Neural progenitor cell (in vitro differentiated cells): ENCODE measurements around the gene PTGR3. TPM values are rescaled to one million over a fixed set of nuclear protein-coding genes. Genes with fewer than 3 reads are reported as not detected.

Experiments used
- DNase-seq: peaks from one replicate; pipeline ENCODE4 v3.0.0-alpha.2; 2016; ENCODE audit warnings: low spot score
- H2AFZ ChIP-seq: fragments of 200-600 bp; sonication (generic); replicated peaks from 2 replicates; pipeline ENCODE4 v1.6.1; 2016; ENCODE audit warnings: antibody characterized with exemption
- H3F3A ChIP-seq: fragments of 200-600 bp; sonication (generic); 2 replicates; pipeline ENCODE4 v1.6.1; 2016; ENCODE audit warnings: antibody characterized with exemption, low read depth
- H3K27ac ChIP-seq: fragments of 200-600 bp; sonication (generic); 2 replicates; pipeline ENCODE4 v1.5.1; 2016; ENCODE audit warnings: mild to moderate bottlenecking
- H3K27me3 ChIP-seq: fragments of 200-600 bp; sonication (generic); 2 replicates; pipeline ENCODE4 v1.6.1; 2016; ENCODE audit warnings: mild to moderate bottlenecking, moderate library complexity
- H3K36me3 ChIP-seq: fragments of 200-600 bp; sonication (generic); 2 replicates; pipeline ENCODE4 v1.5.1; 2016
- H3K4me1 ChIP-seq: fragments of 200-600 bp; sonication (generic); 2 replicates; pipeline ENCODE4 v1.6.1; 2016; ENCODE audit warnings: mixed run types
- H3K4me2 ChIP-seq: fragments of 200-600 bp; sonication (generic); 2 replicates; pipeline ENCODE4 v1.6.1; 2016
- H3K4me3 ChIP-seq: fragments of 200-600 bp; sonication (generic); 2 replicates; pipeline ENCODE4 v1.5.1; 2016
- H3K79me2 ChIP-seq: fragments of 200-600 bp; sonication (generic); 2 replicates; pipeline ENCODE4 v1.6.1; 2016; ENCODE audit warnings: low read depth
- H3K9ac ChIP-seq: fragments of 200-600 bp; sonication (generic); 2 replicates; pipeline ENCODE4 v1.6.1; 2016
- H3K9me3 ChIP-seq: fragments of 200-600 bp; sonication (generic); 2 replicates; pipeline ENCODE4 v1.5.1; 2016; ENCODE audit warnings: low read depth
- H4K20me1 ChIP-seq: fragments of 200-600 bp; sonication (generic); 2 replicates; pipeline ENCODE4 v1.6.1; 2016; ENCODE audit warnings: low read depth
- H3K27ac Mint-ChIP-seq: 3 replicates; pipeline ENCODE4 v1.8.0; 2021; ENCODE audit warnings: mixed read lengths
- H3K27me3 Mint-ChIP-seq: 2 replicates; pipeline ENCODE4 v1.8.0; 2022; ENCODE audit warnings: low read depth, mild to moderate bottlenecking, inconsistent platforms, moderate library complexity, mixed read lengths; ENCODE audit not compliant: insufficient read depth
- H3K36me3 Mint-ChIP-seq: 3 replicates; pipeline ENCODE4 v1.8.0; 2021; ENCODE audit warnings: mixed read lengths
- H3K4me1 Mint-ChIP-seq: 3 replicates; pipeline ENCODE4 v1.8.0; 2021; ENCODE audit warnings: mixed read lengths
- H3K4me3 Mint-ChIP-seq: 3 replicates; pipeline ENCODE4 v1.8.0; 2021; ENCODE audit warnings: mild to moderate bottlenecking, moderate library complexity, mixed read lengths
- H3K9me3 Mint-ChIP-seq: 3 replicates; pipeline ENCODE4 v1.8.0; 2020; ENCODE audit warnings: mixed read lengths
- CTCF ChIP-seq: fragments of 200-600 bp; sonication (generic); IDR thresholded peaks from 2 replicates; pipeline ENCODE4 v1.5.1; 2017; ENCODE audit warnings: antibody characterized with exemption, mild to moderate bottlenecking
- EZH2 ChIP-seq: fragments of 200-600 bp; sonication (generic); IDR thresholded peaks from 2 replicates; pipeline ENCODE4 v1.6.1; 2017; ENCODE audit warnings: antibody characterized with exemption, mild to moderate bottlenecking, moderate library complexity
- EZH2phosphoT487 ChIP-seq: fragments of 200-600 bp; sonication (generic); IDR thresholded peaks from 2 replicates; pipeline ENCODE4 v1.6.1; 2017; ENCODE audit warnings: antibody characterized with exemption
- total RNA-seq: library from RNA; depleted of rRNA; stranded (reverse); fragments of >200 nt; gene quantifications from 2 replicates; pipeline ENCODE4 v1.2.3, GENCODE V29; 2015; ENCODE audit warnings: low replicate concordance

Gene PTGR3, protein sequence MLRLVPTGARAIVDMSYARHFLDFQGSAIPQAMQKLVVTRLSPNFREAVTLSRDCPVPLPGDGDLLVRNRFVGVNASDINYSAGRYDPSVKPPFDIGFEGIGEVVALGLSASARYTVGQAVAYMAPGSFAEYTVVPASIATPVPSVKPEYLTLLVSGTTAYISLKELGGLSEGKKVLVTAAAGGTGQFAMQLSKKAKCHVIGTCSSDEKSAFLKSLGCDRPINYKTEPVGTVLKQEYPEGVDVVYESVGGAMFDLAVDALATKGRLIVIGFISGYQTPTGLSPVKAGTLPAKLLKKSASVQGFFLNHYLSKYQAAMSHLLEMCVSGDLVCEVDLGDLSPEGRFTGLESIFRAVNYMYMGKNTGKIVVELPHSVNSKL
- 7.5 and 13.0 TPM in 2 replicates for total RNA-seq

DNA sequence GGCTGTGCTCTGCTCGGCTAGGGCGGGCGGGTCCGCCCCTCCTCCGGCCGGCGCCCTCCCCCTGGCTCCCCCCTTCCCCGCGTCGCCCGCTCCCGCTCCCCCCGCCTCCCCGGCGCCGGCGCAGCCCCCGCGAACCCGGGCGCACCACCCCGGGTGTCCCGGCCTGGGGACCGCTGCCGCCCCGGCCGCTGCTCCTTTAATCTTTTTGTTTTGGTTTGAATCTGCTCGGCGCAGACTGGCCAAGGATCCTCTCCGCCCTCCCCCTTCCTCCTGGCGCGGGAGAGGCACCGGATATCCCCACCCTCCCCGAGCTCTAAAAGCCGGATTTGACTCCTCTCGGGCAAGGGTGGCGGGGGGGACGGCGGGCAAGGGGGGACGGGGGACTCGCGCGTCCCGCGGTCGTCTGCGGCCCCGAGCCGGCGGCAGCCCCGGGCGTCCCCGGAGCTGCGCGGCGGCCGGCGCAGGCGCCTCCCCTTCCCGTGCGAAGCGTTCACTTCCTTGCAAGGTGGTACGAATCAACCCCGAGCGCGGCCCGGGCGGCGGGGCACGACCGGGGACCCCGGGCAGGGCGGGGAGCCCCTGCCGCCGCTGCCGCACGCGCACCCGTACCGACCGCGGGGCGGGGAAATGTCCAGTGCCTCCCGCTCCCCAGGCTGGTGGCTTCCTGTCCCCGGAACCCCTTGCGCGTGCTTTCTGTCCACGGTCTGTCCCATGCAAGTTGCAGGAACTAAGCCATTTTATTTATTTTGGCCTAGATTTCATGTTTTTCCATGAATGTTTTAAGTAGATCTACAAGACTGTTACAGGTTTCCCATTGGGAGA, at the start of gene PTGR3:
Gene PTGR3, minus strand, starts transcription at position 11 of the 822 bp plus-strand sequence. CDS start 81 bp downstream, outside the sequence.
- peak within 1 kb of the TSS; percentile 95 for H3K4me3 Mint-ChIP-seq
- no peaks in the 10 kb centered on the region for H3K79me2 ChIP-seq
- H3K4me1 Mint-ChIP-seq, result peaks cover 46% of the 10 kb centered on the region
- peak within 1 kb of the TSS; percentile 87 for H3K4me3 ChIP-seq
- peak; percentile 87 for DNase-seq
- no peaks in the 10 kb centered on the region for H3K9me3 ChIP-seq
- H3K4me2 ChIP-seq, result peak within 1 kb of the TSS; percentile 100
- peaks cover 28% of the 10 kb centered on the region for H3F3A ChIP-seq
- no peaks in the 10 kb centered on the region for H3K36me3 ChIP-seq
- H3K4me1 ChIP-seq, result peaks cover 36% of the 10 kb centered on the region
- peaks cover 90% of the 10 kb centered on the region for H3K27me3 ChIP-seq
- no peak within 1 kb of the TSS for H3K27ac ChIP-seq
- no peak within 1 kb of the TSS for H3K9ac ChIP-seq
- TF ChIP-seq EZH2phosphoT487 (no peak), EZH2 (no peak), CTCF (no peak)
- H4K20me1 ChIP-seq, result peaks cover 47% of the 10 kb centered on the region
- peak within 1 kb of the TSS; percentile 90 for H2AFZ ChIP-seq
- no peaks in the 10 kb centered on the region for H3K9me3 Mint-ChIP-seq
- H3K36me3 Mint-ChIP-seq, result no peaks in the 10 kb centered on the region
- H3K27ac Mint-ChIP-seq, result peak within 1 kb of the TSS; percentile 94
- peaks cover 40% of the 10 kb centered on the region for H3K27me3 Mint-ChIP-seq

DNA sequence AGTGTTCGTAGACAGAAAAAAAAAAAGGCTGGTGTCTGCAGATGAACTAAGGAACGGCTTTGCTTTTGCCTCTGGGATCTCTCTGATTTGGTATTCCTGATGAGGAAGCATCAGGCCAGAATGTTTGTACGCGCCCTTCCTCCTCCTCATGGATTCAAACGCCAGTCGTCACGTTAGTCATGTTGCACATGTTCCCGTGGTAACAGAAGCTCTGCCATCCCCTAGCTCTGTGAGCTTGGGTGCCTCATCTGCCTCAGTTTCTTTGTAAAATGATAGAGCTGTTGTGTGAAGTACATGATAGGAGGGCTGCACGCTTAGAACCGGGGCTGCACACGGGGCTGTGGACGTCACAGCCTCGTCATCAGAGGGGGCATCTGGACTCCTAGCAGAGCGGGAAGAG, 48.7 kb upstream of the PTGR3 start:
- H4K20me1 ChIP-seq, result no peaks in the 10 kb centered on the region
- peaks cover 3% of the 10 kb centered on the region for H3K4me1 Mint-ChIP-seq

GRCh38 chr18:75256376-75256775, 47.4 kb upstream of the PTGR3 start:
- Mint-ChIP-seq H3K36me3 (no peaks in the 10 kb centered on the region), H3K27ac (no peak overlapping the region), H3K4me3 (no peak overlapping the region), H3K9me3 (no peaks in the 10 kb centered on the region), H3K27me3 (no peaks in the 10 kb centered on the region), H3K4me1 (peaks cover 3% of the 10 kb centered on the region)
- no peaks in the 10 kb centered on the region for H3F3A ChIP-seq
- H3K4me3 ChIP-seq, result no peak overlapping the region
- no peaks in the 10 kb centered on the region for H3K36me3 ChIP-seq
- H4K20me1 ChIP-seq, result no peaks in the 10 kb centered on the region
- no peak overlapping the region for H3K4me2 ChIP-seq
- no peaks in the 10 kb centered on the region for H3K4me1 ChIP-seq
- TF ChIP-seq CTCF (no peak), EZH2 (no peak), EZH2phosphoT487 (no peak)
- H2AFZ ChIP-seq, result no peak overlapping the region
- no peak overlapping the region for H3K9ac ChIP-seq
- H3K9me3 ChIP-seq, result no peaks in the 10 kb centered on the region
- no peaks in the 10 kb centered on the region for H3K79me2 ChIP-seq
- H3K27me3 ChIP-seq, result no peaks in the 10 kb centered on the region
- H3K27ac ChIP-seq, result no peak overlapping the region
- no peak for DNase-seq

More for the DNA sequence above, 48.7 kb upstream of the PTGR3 start:
- Histone ChIP-seq H3K4me1 (no peaks in the 10 kb centered on the region), H3K27ac (no peak overlapping the region), H3F3A (no peaks in the 10 kb centered on the region), H2AFZ (no peak overlapping the region), H3K27me3 (no peaks in the 10 kb centered on the region), H3K9me3 (no peaks in the 10 kb centered on the region), H3K79me2 (no peaks in the 10 kb centered on the region), H3K4me2 (no peak overlapping the region), H3K9ac (no peak overlapping the region), H3K4me3 (no peak overlapping the region), H3K36me3 (no peaks in the 10 kb centered on the region)
- no peak for DNase-seq
- Mint-ChIP-seq H3K36me3 (no peaks in the 10 kb centered on the region), H3K27ac (no peak overlapping the region), H3K9me3 (no peaks in the 10 kb centered on the region), H3K27me3 (no peaks in the 10 kb centered on the region), H3K4me3 (no peak overlapping the region)
- TF ChIP-seq EZH2phosphoT487, result no peak
- TF ChIP-seq EZH2, result no peak
- TF ChIP-seq CTCF, result no peak
